ENCODE data around the gene DTX2.
"Not testable (repeated sequence)": the region's sequence is repeated elsewhere in the genome, so short reads cannot be mapped to it uniquely, and the experiment has no call there.

Gene DTX2

GRCh38 chr7:76443846-76444245, 17.7 kb upstream of the DTX2 start:
- not testable (repeated sequence) for DNase-seq (ENCODE audit: low spot score)

DNA sequence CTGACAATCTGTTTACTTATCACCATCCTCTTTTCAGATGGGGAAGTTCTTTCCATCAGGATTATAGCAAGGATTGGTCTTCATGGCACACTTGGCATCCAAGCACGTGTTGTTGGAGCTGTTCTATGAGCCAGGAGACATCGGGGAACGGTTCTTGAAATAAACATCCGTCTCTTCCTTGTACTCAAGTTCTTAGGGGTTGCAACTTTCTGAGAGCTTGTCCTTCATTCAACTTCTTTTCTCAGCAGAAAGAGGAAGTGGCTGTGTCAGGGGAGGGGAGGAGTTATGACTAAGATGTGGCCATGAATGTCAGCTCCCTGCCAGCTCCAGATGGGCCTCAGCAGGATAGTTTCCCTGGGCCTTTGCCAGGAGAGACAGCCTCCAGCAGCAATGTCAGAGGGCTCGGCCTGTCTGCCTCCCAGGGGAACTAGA, 15.9 kb upstream of the DTX2 start:
- DNase-seq (ENCODE audit: low spot score), result not testable (repeated sequence)

- DNase-seq (ENCODE audit: low spot score), result not testable (repeated sequence)
These were observed 4.5 kb upstream of the DTX2 start for GRCh38 chr7:76457017-76457416.

DNA sequence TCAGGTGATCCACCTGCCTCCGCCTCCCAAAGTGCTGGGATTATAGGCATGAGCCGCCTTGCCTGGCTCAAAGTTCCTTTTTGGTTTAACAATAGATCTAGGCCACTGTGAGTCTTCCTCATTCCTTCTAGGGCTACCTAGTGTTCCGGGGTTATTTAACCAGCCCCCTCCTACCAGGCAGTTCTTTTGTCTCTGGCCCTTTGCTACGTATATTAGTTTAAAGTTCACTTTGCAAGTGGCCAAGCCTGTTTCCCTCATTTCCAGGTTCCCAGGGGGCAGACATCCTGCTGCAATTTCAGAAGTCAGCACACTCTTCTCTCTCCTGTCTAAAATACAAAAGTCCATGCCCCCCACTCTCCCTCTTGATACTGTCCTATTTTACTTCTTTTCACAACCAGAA, 3.0 kb upstream of the DTX2 start:
- DNase-seq (ENCODE audit: low spot score), result not testable (repeated sequence)

GRCh38 chr7:76460767-76461166, 742 bp upstream of the DTX2 start:
- DNase-seq (ENCODE audit: low spot score), result not testable (repeated sequence)

- DNase-seq (ENCODE audit: low spot score), result not testable (repeated sequence)
These were observed 868 bp downstream of the DTX2 start for GRCh38 chr7:76462271-76462882.

DNA sequence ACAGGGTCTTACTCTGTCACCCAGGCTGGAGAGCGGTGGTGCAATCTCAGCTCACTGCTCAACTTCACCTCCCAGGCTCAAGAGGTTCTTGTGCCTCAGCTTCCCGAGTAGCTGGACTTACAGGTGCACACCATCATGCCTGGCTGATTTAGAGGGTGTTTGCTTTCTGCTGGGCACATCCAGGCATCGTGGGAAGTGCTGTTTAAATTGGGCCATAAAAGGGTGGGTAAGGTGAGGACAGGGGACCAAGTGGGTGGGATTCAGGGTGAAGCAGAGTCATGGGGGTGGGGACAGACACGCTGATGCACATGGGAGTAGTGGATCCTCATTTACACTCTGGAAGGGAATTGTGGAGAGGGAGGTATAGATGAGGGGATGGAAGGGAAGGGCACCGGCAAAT, 3.5 kb downstream of the DTX2 start:
- not testable (repeated sequence) for DNase-seq (ENCODE audit: low spot score)

- DNase-seq (ENCODE audit: low spot score), result not testable (repeated sequence)
These were observed 4.4 kb downstream of the DTX2 start for GRCh38 chr7:76465950-76466349.

- DNase-seq (ENCODE audit: low spot score), result not testable (repeated sequence)
These were observed 6.4 kb downstream of the DTX2 start for GRCh38 chr7:76467743-76468404.

GRCh38 chr7:76471556-76472221, 10.2 kb downstream of the DTX2 start:
- not testable (repeated sequence) for DNase-seq (ENCODE audit: low spot score)

- DNase-seq (ENCODE audit: low spot score), result not testable (repeated sequence)
These were observed 11.6 kb downstream of the DTX2 start for GRCh38 chr7:76473097-76473496.

- not testable (repeated sequence) for DNase-seq (ENCODE audit: low spot score)
These were observed 14.8 kb downstream of the DTX2 start for GRCh38 chr7:76476280-76476679.

DNA sequence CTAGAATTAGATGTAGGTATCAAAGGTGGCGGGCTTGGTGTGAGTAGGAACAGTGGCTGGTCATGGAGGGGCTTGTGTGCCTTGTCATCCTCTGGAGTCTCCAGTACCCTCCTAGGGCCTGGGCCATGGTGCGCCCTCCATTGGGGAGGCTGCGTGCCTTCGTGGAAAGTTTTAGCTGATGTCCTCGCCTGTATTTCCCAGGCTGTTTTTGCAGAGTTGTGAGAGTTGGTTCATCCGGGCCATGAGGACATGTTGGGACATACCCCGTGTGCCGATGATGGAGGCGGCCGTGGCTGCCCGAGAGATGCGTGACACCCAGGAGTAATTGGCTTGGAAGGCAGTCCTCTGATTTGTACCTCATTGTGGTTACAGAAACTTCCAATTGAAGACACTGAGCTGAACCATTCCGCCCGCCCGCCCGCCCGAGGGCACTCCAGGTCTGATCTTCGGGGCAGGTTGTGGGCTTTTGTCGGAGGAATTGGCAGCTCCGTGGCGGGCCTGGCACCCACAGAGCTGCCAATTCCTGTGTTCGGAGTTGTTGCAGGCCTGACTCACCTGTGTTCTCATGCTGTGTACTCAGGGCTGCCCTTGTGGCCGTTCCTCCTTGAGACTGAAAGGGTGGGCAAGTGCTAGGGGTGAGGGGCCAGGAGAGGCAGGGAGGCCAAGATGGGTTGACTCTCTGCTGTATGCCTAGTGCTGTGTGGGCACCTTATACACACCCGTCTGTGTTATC, 15.4 kb downstream of the DTX2 start:
- DNase-seq (ENCODE audit: low spot score), result not testable (repeated sequence)

DNA sequence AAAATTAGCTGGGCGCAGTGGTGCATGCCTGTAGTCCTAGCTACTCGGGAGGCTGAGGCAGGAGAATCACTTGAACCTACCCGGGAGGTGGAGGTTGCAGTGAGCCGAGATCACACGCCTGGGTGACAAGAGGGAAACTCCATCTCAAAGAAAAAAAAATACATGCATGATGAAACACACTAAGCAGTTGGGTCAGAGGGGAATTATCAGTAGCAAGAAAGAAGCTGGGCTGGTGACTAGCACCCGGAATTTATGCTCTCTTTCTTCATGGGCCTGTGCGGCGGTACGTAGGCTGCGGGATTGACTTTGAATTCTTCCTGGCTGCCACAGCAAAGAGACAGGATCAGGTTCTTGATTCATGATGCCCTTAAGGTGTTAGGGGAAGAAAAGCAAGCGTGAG, 18.1 kb downstream of the DTX2 start:
- not testable (repeated sequence) for DNase-seq (ENCODE audit: low spot score)

- not testable (repeated sequence) for DNase-seq (ENCODE audit: low spot score)
These were observed 19.1 kb downstream of the DTX2 start for GRCh38 chr7:76480403-76481253.

- not testable (repeated sequence) for DNase-seq (ENCODE audit: low spot score)
These were observed 21.2 kb downstream of the DTX2 start for GRCh38 chr7:76482660-76483059.

DNA sequence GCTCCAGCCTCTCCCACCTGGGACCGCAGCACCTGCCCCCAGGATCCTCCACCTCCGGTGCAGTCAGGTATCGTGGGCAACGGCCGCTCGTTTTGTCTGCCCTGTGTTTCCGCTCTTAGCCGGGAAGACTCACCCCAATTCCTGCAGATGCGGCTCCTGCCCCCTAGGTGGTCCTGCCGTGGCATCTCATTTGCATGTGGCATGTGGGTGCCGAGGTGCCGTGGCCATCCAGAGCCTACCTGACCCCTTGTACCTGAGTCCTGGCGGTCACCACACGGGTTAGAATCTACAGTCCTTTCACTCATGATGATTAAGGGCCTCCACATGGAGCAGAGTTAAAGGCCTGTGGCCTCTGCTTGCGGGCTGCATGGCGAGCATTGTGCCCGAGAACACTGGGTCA, 21.6 kb downstream of the DTX2 start:
- DNase-seq (ENCODE audit: low spot score), result not testable (repeated sequence)

DNA sequence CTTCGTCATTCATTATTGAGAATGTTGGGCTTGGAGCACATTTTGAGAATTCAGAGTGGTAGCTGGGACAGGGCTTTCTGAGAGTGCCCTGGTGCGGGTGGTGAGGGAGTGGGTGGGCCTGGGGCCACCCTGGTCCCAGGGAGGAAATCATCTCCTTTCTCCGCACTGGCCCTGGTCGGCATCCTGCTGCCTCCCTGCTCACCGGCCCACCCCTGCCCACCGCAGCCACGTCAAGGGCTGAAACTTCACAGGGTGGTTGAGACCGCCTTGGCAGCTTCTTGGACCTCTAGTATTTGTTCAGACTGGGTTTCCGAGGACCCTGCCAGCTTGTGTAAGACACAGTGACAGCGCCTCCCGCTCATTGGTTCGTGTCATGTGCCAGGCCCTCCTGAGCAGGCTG, 22.9 kb downstream of the DTX2 start:
- DNase-seq (ENCODE audit: low spot score), result not testable (repeated sequence)

DNA sequence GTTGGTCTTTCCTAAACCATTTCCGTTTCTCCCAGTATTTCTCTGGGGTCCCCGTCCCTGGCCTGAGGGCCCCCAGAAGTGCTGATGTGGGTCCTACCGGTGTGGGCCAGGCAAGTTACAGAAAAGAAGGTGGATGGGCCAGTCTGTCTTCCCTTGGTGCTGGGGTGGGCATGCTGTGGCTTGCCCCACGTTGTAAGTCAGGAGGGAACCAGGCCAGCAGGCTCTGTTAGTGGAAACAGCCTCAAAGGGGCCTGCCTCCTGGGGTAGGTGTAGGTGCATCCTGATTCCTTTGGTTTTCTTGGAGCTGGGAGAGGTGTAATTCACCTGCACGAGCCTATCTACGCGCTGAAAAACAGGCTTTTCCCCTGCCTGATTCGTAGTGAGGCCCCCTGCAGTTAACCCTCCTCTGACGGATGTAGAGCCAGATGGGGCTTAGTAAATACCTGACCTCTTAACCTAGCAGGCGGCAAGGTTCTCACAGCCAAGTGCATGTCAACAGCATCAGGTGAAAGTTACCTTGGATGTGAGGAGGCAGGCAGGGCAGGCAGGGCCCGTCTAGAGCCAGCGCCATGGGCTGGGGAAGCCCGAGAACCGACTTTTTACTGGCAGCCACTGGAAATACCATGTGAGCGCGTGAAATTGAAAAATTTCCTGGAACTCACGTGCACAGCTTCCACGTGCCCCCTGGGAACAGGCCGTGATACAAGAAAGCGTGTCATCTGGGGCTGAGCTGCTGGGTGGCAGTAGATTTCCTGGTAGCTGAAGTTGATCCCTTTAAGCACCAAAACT, 24.5 kb downstream of the DTX2 start:
- DNase-seq (ENCODE audit: low spot score), result not testable (repeated sequence)

DNA sequence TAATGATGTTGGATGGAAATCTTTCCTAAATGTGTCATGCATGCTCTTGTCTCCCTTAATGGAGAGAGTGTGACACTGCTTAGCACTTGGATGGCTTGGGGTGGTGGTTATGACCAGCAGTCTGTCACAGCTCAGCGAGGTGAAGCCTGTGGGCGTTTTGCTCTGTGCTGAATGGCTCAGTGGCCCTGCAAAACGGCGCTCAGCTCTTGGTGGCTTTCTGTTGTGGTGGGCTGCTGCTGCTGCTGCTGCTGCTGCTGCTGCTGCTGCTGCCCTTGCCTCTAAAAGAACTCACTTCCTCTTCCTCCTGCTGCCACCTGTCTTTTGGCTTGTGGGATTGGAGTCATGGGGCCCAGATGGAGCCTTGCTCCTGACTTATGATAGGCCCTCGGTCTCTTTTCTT, 25.1 kb downstream of the DTX2 start:
- DNase-seq (ENCODE audit: low spot score), result not testable (repeated sequence)

DNA sequence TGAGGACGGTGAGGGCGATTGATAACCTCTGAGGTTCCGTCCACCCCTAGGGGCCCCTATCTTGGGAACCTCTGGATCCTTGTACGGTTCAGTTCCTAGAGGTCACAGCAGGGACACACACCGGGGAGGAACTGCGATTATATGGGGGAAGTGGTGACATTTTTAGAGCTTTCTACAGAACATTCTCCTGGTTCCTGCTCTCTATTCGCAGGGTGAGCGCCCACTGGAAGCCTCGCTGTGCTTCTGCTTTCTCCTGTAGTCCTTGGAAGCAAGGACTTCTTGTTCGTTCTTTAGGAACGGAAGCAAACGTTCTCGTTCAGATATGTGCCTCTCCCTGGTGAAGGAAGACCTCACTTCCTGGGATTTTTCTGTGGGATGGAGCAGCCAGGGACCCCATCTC, 26.5 kb downstream of the DTX2 start:
- not testable (repeated sequence) for DNase-seq (ENCODE audit: low spot score)

Measured in SW480 (cell line).